Measurements from ENCODE around the gene PMCH. TPM values are rescaled to one million over a fixed set of nuclear protein-coding genes. Genes with fewer than 3 reads are reported as not detected.

PMCH gene
- polyA plus RNA-seq, 4 donors = 0.18 TPM; not detected in 3

DNA sequence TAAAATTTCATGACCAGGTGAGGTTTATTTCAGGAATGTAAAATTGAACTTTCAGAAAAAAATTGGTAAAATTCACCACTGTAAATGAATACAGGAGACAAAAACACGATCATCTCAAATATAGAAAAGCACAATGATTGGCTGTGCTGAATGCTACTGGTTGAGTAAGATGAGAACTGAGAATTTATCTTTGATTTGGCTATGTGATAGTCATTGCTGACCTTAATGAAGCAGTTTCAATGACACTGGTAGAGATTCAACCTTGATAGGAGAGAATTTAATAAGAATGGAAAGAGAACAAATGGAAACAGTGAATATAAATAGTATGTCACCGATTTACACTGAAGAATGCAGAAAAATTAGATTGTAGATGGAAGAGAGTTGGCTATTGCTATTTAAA is 6.4 kb upstream of the PMCH start:
- WGBS, 3 donors = 80 to 97% (median 91%) methylated on average over 2 of the region's 2 CpGs
- Histone ChIP-seq H3K4me1 (ENCODE audit: control insufficient read depth in 3 of 3, insufficient read depth in 2 of 3, low read depth in 1 of 3, low read length in 2 of 3) (no peaks in the 10 kb centered on the region), H3K9me3 (ENCODE audit: control insufficient read depth in 2 of 2, insufficient read depth in 1 of 2, low read depth in 1 of 2, low read length in 1 of 2) (peaks cover 1 to 2% of the 10 kb centered on the region in 2 donors), H3K36me3 (ENCODE audit: control insufficient read depth in 3 of 3, insufficient read depth in 2 of 3, low read depth in 1 of 3, low read length in 3 of 3) (no peaks in the 10 kb centered on the region), H3K4me3 (ENCODE audit: low read depth in 1 of 3, low read length in 3 of 3) (no peak overlapping the region), H3K27ac (ENCODE audit: low read depth in 1 of 3, low read length in 2 of 3) (no peak overlapping the region), H3K27me3 (ENCODE audit: control insufficient read depth in 3 of 3, insufficient read depth in 3 of 3, low read length in 3 of 3) (no peaks in the 10 kb centered on the region)
- FAIRE-seq (no peak), DNase-seq (no peak)

DNA sequence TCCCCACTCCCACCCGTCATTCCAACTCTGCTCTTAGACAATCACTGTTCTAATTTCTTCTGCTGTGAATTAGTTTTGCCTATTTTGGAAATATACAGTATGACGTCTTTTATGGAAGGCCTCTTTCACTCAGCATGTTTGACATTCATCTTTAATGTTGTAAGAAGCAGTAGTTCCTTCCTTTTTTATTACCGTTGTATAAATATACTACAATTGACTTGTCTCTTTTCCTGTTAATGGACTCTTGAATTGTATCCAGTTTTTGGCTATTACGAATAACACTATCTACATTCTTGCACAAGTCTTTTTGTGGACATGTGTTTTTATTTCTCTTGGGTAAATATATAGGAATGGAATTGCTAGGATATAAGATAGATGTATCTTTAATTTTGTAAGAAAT is 4.9 kb upstream of the PMCH start:
- Histone ChIP-seq H3K36me3 (ENCODE audit: control insufficient read depth in 3 of 3, insufficient read depth in 2 of 3, low read depth in 1 of 3, low read length in 3 of 3) (no peaks in the 10 kb centered on the region), H3K9me3 (ENCODE audit: control insufficient read depth in 2 of 2, insufficient read depth in 1 of 2, low read depth in 1 of 2, low read length in 1 of 2) (no peaks in the 10 kb centered on the region), H3K4me3 (ENCODE audit: low read depth in 1 of 3, low read length in 3 of 3) (no peak overlapping the region), H3K4me1 (ENCODE audit: control insufficient read depth in 3 of 3, insufficient read depth in 2 of 3, low read depth in 1 of 3, low read length in 2 of 3) (no peaks in the 10 kb centered on the region), H3K27me3 (ENCODE audit: control insufficient read depth in 3 of 3, insufficient read depth in 3 of 3, low read length in 3 of 3) (no peaks in the 10 kb centered on the region), H3K27ac (ENCODE audit: low read depth in 1 of 3, low read length in 2 of 3) (no peak overlapping the region)
- WGBS, 3 donors = 79 to 91% (median 87%) methylated on average over 4 of the region's 4 CpGs
- DNase-seq (no peak), FAIRE-seq (no peak)

DNA sequence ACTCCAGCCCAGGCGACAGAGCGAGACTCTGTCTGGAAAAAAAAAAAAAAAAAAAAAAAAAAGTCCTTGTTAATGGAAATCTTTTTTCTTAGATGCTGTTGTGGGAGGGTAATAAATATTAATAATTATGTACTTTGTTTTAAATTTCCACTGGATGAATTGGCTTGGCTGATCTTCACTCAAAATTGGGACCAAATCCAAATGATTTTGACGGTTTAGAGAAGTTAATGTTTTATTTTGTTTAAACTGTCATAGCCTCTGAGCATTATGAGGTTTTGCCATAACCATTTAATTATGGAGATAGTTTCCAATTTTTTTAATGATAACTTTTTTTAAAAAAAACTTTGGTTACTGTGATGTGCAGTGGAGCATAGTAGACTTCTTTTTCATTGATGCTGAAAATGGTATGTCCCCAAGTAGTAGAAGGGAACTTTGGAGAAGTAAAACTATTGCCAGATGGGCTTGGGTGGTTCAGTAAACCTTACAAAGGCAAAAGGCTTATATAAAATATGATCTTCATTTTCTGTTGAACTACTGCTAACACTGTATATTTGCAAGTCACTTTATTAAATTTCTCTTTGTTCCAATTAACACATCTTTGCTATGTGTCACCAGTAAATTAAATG is 3.9 kb upstream of the PMCH start:
- FAIRE-seq (no peak), DNase-seq (no peak)
- Histone ChIP-seq H3K9me3 (ENCODE audit: control insufficient read depth in 2 of 2, insufficient read depth in 1 of 2, low read depth in 1 of 2, low read length in 1 of 2) (no peaks in the 10 kb centered on the region), H3K36me3 (ENCODE audit: control insufficient read depth in 3 of 3, insufficient read depth in 2 of 3, low read depth in 1 of 3, low read length in 3 of 3) (no peaks in the 10 kb centered on the region), H3K27ac (ENCODE audit: low read depth in 1 of 3, low read length in 2 of 3) (no peak overlapping the region), H3K4me1 (ENCODE audit: control insufficient read depth in 3 of 3, insufficient read depth in 2 of 3, low read depth in 1 of 3, low read length in 2 of 3) (no peaks in the 10 kb centered on the region), H3K4me3 (ENCODE audit: low read depth in 1 of 3, low read length in 3 of 3) (no peak overlapping the region), H3K27me3 (ENCODE audit: control insufficient read depth in 3 of 3, insufficient read depth in 3 of 3, low read length in 3 of 3) (no peaks in the 10 kb centered on the region)
- 76 to 93% (median 89%) methylated on average over 3 of the region's 3 CpGs for WGBS, 3 donors

DNA sequence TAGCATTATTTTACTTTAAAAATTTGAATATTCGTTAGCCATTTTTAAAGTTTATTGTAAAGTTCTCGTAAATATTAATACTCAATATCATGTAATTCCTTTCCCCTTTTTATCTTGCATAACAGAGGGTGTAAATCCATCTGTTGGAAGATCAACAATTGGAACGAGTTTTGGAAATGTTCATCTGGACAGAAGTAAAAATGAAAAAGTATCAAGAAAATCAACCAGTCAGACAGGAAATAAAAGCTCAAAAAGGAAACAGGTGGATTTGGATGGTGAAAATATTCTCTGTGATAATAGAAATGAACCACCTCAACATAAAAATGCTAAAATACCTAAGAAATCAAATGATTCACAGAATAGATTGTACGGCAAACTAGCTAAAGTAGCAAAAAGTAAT is 1.8 kb downstream of the PMCH start:
- Histone ChIP-seq H3K27me3 (ENCODE audit: control insufficient read depth in 3 of 3, insufficient read depth in 3 of 3, low read length in 3 of 3) (no peaks in the 10 kb centered on the region), H3K4me1 (ENCODE audit: control insufficient read depth in 3 of 3, insufficient read depth in 2 of 3, low read depth in 1 of 3, low read length in 2 of 3) (no peaks in the 10 kb centered on the region), H3K4me3 (ENCODE audit: low read depth in 1 of 3, low read length in 3 of 3) (no peak overlapping the region), H3K36me3 (ENCODE audit: control insufficient read depth in 3 of 3, insufficient read depth in 2 of 3, low read depth in 1 of 3, low read length in 3 of 3) (no peaks in the 10 kb centered on the region), H3K9me3 (ENCODE audit: control insufficient read depth in 2 of 2, insufficient read depth in 1 of 2, low read depth in 1 of 2, low read length in 1 of 2) (no peaks in the 10 kb centered on the region), H3K27ac (ENCODE audit: low read depth in 1 of 3, low read length in 2 of 3) (no peak overlapping the region)
- FAIRE-seq (no peak), DNase-seq (no peak)
- WGBS, 3 donors = 91 to 96% (median 94%) methylated on average over 4 of the region's 4 CpGs

DNA sequence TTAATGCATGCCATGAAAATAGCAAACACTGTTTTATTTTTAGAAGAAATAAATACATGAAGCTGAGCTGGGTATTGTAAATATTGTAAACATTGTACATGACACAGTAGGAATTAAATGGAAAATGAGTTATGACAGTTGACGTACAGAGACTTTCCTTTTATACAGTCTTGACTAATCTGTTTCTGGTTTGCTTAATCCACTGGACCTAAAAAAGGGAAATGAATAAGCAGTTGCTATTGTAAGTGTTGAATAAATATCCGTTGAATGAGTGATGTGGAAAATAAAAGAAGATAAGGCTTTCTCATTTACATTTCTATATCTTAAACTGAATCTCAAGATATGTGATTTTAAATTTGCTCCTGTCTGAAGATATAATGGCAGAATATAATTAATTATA is 15.0 kb downstream of the PMCH start:
- no peaks in the 10 kb centered on the region for H3K9me3 ChIP-seq (ENCODE audit: control insufficient read depth in 2 of 2, insufficient read depth in 1 of 2, low read depth in 1 of 2, low read length in 1 of 2)
- no peaks in the 10 kb centered on the region for H3K4me1 ChIP-seq (ENCODE audit: control insufficient read depth in 3 of 3, insufficient read depth in 2 of 3, low read depth in 1 of 3, low read length in 2 of 3)
- no peaks in the 10 kb centered on the region for H3K36me3 ChIP-seq (ENCODE audit: control insufficient read depth in 3 of 3, insufficient read depth in 2 of 3, low read depth in 1 of 3, low read length in 3 of 3)
- FAIRE-seq = no peak
- WGBS, 3 donors = 72 to 91% (median 73%) methylated on average over 2 of the region's 2 CpGs
- H3K27ac ChIP-seq (ENCODE audit: low read depth in 1 of 3, low read length in 2 of 3) = no peak overlapping the region
- H3K4me3 ChIP-seq (ENCODE audit: low read depth in 1 of 3, low read length in 3 of 3) = no peak overlapping the region
- DNase-seq = no peak
- no peaks in the 10 kb centered on the region for H3K27me3 ChIP-seq (ENCODE audit: control insufficient read depth in 3 of 3, insufficient read depth in 3 of 3, low read length in 3 of 3)

DNA sequence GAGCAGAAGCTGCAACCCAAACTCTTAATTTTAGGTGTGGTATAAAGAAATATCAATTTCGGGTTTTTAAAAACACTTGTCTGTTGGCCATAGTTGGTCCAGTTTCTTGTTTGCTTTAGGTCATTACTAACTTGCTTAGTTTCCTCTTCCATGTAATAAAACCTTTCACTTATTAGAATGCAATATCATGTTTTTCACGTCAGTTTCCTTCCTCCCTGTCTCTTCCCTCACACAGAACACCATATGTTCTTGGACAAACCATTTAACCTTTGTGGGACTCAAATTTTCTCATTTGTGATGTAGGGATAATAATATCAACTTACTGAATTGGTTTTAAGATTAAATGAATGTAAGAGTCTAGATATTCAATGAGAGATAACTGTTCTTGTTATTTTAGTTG is 22.9 kb downstream of the PMCH start:
- DNase-seq (no peak), FAIRE-seq (no peak)
- Histone ChIP-seq H3K36me3 (ENCODE audit: control insufficient read depth in 3 of 3, insufficient read depth in 2 of 3, low read depth in 1 of 3, low read length in 3 of 3) (no peaks in the 10 kb centered on the region), H3K9me3 (ENCODE audit: control insufficient read depth in 2 of 2, insufficient read depth in 1 of 2, low read depth in 1 of 2, low read length in 1 of 2) (no peaks in the 10 kb centered on the region), H3K4me1 (ENCODE audit: control insufficient read depth in 3 of 3, insufficient read depth in 2 of 3, low read depth in 1 of 3, low read length in 2 of 3) (no peaks in the 10 kb centered on the region), H3K27me3 (ENCODE audit: control insufficient read depth in 3 of 3, insufficient read depth in 3 of 3, low read length in 3 of 3) (no peaks in the 10 kb centered on the region), H3K4me3 (ENCODE audit: low read depth in 1 of 3, low read length in 3 of 3) (no peak overlapping the region), H3K27ac (ENCODE audit: low read depth in 1 of 3, low read length in 2 of 3) (no peak overlapping the region)
- WGBS, 3 donors = 88 to 93% (median 93%) methylated on average over 2 of the region's 2 CpGs

DNA sequence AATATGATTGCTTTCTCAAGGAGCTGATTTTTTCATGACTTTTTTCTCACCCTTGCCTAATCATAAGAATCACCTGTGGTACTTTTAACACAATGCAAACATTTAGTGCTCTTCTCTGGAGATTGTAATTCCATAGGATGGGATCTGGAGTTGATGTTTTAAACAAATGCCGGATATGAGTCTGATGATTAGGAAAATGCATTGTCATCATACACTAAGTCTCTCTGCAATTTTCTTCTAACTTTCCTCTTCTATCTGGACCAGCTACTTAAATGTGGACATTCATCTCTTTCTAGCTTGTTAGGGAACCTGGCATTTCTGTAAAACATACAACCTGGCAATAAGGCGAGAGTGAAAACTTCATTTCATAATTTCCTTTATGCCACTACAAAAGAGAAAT is 23.5 kb downstream of the PMCH start:
- Histone ChIP-seq H3K27ac (ENCODE audit: low read depth in 1 of 3, low read length in 2 of 3) (no peak overlapping the region), H3K4me1 (ENCODE audit: control insufficient read depth in 3 of 3, insufficient read depth in 2 of 3, low read depth in 1 of 3, low read length in 2 of 3) (no peaks in the 10 kb centered on the region), H3K27me3 (ENCODE audit: control insufficient read depth in 3 of 3, insufficient read depth in 3 of 3, low read length in 3 of 3) (no peaks in the 10 kb centered on the region), H3K36me3 (ENCODE audit: control insufficient read depth in 3 of 3, insufficient read depth in 2 of 3, low read depth in 1 of 3, low read length in 3 of 3) (no peaks in the 10 kb centered on the region), H3K9me3 (ENCODE audit: control insufficient read depth in 2 of 2, insufficient read depth in 1 of 2, low read depth in 1 of 2, low read length in 1 of 2) (no peaks in the 10 kb centered on the region), H3K4me3 (ENCODE audit: low read depth in 1 of 3, low read length in 3 of 3) (no peak overlapping the region)
- DNase-seq (no peak), FAIRE-seq (no peak)
- WGBS, 3 donors = 95 to 98% (median 97%) methylated on average over 2 of the region's 2 CpGs

DNA sequence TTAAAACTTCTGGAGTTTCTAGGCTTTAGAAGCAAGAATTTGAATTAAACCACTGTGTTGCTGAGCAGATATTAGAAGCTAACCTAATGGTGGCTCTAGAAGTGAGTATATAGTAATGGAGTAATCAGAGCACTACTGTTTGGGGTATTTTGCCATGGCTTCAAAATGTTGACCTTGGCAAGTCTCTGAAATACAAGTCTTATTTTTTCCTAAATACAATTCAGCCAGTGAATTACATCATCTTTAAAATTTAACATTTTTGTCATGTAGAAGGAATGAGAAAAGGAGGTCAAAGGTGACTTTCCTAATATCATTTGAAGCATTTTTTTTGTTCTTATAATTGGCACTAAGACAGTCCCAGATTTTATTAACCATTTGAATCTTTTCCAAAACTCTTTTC is 25.2 kb downstream of the PMCH start:
- DNase-seq = no peak
- FAIRE-seq = no peak
- Histone ChIP-seq H3K9me3 (ENCODE audit: control insufficient read depth in 2 of 2, insufficient read depth in 1 of 2, low read depth in 1 of 2, low read length in 1 of 2) (no peaks in the 10 kb centered on the region), H3K27ac (ENCODE audit: low read depth in 1 of 3, low read length in 2 of 3) (no peak overlapping the region), H3K4me3 (ENCODE audit: low read depth in 1 of 3, low read length in 3 of 3) (no peak overlapping the region), H3K36me3 (ENCODE audit: control insufficient read depth in 3 of 3, insufficient read depth in 2 of 3, low read depth in 1 of 3, low read length in 3 of 3) (no peaks in the 10 kb centered on the region), H3K27me3 (ENCODE audit: control insufficient read depth in 3 of 3, insufficient read depth in 3 of 3, low read length in 3 of 3) (no peaks in the 10 kb centered on the region), H3K4me1 (ENCODE audit: control insufficient read depth in 3 of 3, insufficient read depth in 2 of 3, low read depth in 1 of 3, low read length in 2 of 3) (no peaks in the 10 kb centered on the region)

DNA sequence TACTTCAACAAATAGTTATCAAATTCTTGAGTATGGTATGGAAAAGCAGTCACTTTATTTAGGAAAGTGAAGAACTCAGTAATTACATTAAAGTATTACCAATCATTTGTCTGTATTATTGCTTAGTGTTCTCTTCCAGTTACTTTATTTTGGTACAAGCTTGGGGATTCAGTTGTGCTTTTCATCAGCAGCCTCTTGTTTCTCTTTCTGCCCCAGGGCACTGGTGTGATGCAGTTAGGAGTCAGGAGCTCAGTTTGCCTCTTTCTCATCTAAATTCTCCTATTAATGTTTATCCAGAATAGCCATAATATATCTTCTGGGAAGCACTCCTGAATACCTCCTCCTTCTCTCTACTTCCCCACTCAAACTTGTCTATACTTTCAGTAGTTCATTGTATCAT is 25.7 kb downstream of the PMCH start:
- no peaks in the 10 kb centered on the region for H3K27me3 ChIP-seq (ENCODE audit: control insufficient read depth in 3 of 3, insufficient read depth in 3 of 3, low read length in 3 of 3)
- H3K36me3 ChIP-seq (ENCODE audit: control insufficient read depth in 3 of 3, insufficient read depth in 2 of 3, low read depth in 1 of 3, low read length in 3 of 3) = no peaks in the 10 kb centered on the region
- no peaks in the 10 kb centered on the region for H3K4me1 ChIP-seq (ENCODE audit: control insufficient read depth in 3 of 3, insufficient read depth in 2 of 3, low read depth in 1 of 3, low read length in 2 of 3)
- no peak for FAIRE-seq
- H3K4me3 ChIP-seq (ENCODE audit: low read depth in 1 of 3, low read length in 3 of 3) = no peak overlapping the region
- no peak for DNase-seq
- H3K9me3 ChIP-seq (ENCODE audit: control insufficient read depth in 2 of 2, insufficient read depth in 1 of 2, low read depth in 1 of 2, low read length in 1 of 2) = no peaks in the 10 kb centered on the region
- no peak overlapping the region for H3K27ac ChIP-seq (ENCODE audit: low read depth in 1 of 3, low read length in 2 of 3)
